ENCODE data around the gene PEA15. TPM values are rescaled to one million over a fixed set of nuclear protein-coding genes. Genes with fewer than 3 reads are reported as not detected.
A peak's percentile ranks its signal among the peaks of the same experiment; 100 is the strongest.

The PEA15 gene
- total and polyA plus RNA-seq, 9 of the 15 experiments (the other 6 are each of a cell fraction or from before 2014, with no cell fraction given): 8.2 to 175 (median 35.4) TPM

DNA sequence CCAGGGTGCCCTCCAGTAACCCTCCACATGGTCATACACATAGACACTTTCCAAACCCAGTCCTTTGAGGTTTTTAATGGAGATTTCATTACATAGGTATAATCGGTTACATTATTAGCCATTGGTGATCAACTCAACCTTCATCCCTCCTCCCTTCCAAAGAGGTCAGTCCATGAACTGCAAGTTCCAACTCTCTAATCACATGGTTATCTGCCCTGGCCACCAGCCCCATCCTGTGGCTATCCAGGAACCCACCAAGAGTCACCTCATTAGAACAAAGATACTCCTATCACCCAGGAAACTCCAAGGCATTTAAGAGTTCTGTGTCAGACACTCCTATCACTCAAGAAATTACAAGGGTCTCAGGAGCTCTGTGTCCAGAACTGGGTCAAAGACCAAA, 41.6 kb upstream of the PEA15 start:
- intact Hi-C loops (cut with micrococcal nuclease): loop anchor here (1.0 to 5.0 kb wide), 4 partner anchors 62 to 213 kb away; no protein-coding TSS in a partner anchor
- 33% methylated on average over 1 of the region's 1 CpG for WGBS (ENCODE audit: insufficient coverage, low coverage, missing lambda C conversion rate)
- ChIA-PET POLR2A (no interaction called here), CTCF (ENCODE audit: low intra/inter-chr PET ratio) (interaction anchor here (0.8 to 1.0 kb wide), 2 partner anchors 63 to 213 kb away, joined by 3 to 4 read pairs; no protein-coding TSS in a partner anchor)
- FAIRE-seq: peak; percentile 74
- no peak overlapping the region for H2AFZ ChIP-seq (ENCODE audit: low read depth, low read length)
- no TSS peak for BruUV-seq (replicated peaks)
- H3K4me1 ChIP-seq (replicated peaks in 1 of 2; ENCODE audit: control insufficient read depth in 2 of 2, insufficient read depth in 2 of 2, low read length in 2 of 2): peaks cover 0 to 9% of the 10 kb centered on the region in 2 experiments; a peak in 3 of 5 replicates
- no peaks in the 10 kb centered on the region for H3K36me3 ChIP-seq (ENCODE audit: control insufficient read depth, insufficient read depth, low read length)
- H3K9me3 ChIP-seq (replicated peaks; ENCODE audit: control insufficient read depth, insufficient read depth, low read depth, low read length): no peaks in the 10 kb centered on the region
- H3K4me2 ChIP-seq (ENCODE audit: insufficient read depth, low read length): no peak overlapping the region
- ATAC-seq: peak; percentile 85
- in situ Hi-C loops (cut with MboI): no loop called here
- H3K79me2 ChIP-seq (ENCODE audit: control insufficient read depth, insufficient read depth, low read length): no peaks in the 10 kb centered on the region
- DNase-seq (ENCODE audit: extremely low read depth in 1 of 4, low spot score in 3 of 4): peak in 1 of 4 experiments; percentile 37
- H3K4me3 ChIP-seq: no peak overlapping the region
- no peak overlapping the region for H3K9ac ChIP-seq (ENCODE audit: insufficient read depth in 1 of 2, low read depth in 2 of 2, low read length in 2 of 2)
- H3K27me3 ChIP-seq (ENCODE audit: control insufficient read depth in 2 of 2, insufficient read depth in 2 of 2, low read length in 2 of 2): peaks cover 15 to 45% of the 10 kb centered on the region in 2 experiments
- H3K9me1 ChIP-seq (ENCODE audit: control insufficient read depth, insufficient read depth, low read length): no peaks in the 10 kb centered on the region
- H4K20me1 ChIP-seq (replicated peaks; ENCODE audit: control insufficient read depth, insufficient read depth, low read length): no peaks in the 10 kb centered on the region
- H3K27ac ChIP-seq (ENCODE audit: extremely low read depth, low read depth, low read length): no peak overlapping the region
- TF ChIP-seq CBX1 (IDR thresholded peaks at IDR 0.05; ENCODE audit: low read depth): no peak
- no peak for TF ChIP-seq ZFP1 (CRISPR knock-in tag; IDR thresholded peaks at IDR 0.05)
- TF ChIP-seq KAT2B (IDR thresholded peaks at IDR 0.05; ENCODE audit: low read depth, low read length): no peak
- TF ChIP-seq, protein P1, sequence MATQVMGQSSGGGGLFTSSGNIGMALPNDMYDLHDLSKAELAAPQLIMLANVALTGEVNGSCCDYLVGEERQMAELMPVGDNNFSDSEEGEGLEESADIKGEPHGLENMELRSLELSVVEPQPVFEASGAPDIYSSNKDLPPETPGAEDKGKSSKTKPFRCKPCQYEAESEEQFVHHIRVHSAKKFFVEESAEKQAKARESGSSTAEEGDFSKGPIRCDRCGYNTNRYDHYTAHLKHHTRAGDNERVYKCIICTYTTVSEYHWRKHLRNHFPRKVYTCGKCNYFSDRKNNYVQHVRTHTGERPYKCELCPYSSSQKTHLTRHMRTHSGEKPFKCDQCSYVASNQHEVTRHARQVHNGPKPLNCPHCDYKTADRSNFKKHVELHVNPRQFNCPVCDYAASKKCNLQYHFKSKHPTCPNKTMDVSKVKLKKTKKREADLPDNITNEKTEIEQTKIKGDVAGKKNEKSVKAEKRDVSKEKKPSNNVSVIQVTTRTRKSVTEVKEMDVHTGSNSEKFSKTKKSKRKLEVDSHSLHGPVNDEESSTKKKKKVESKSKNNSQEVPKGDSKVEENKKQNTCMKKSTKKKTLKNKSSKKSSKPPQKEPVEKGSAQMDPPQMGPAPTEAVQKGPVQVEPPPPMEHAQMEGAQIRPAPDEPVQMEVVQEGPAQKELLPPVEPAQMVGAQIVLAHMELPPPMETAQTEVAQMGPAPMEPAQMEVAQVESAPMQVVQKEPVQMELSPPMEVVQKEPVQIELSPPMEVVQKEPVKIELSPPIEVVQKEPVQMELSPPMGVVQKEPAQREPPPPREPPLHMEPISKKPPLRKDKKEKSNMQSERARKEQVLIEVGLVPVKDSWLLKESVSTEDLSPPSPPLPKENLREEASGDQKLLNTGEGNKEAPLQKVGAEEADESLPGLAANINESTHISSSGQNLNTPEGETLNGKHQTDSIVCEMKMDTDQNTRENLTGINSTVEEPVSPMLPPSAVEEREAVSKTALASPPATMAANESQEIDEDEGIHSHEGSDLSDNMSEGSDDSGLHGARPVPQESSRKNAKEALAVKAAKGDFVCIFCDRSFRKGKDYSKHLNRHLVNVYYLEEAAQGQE (IDR thresholded peaks at IDR 0.05; ENCODE audit: borderline replicate concordance): peak; percentile 38; the same call in 1 of the 2 replicates
- TF ChIP-seq, protein P1 (CRISPR knock-in tag; IDR thresholded peaks at IDR 0.05; ENCODE audit: low read depth): no peak
- TF ChIP-seq TAF1 (IDR thresholded peaks at IDR 0.05; ENCODE audit: control insufficient read depth, extremely low read depth, insufficient read depth, low read length, severe bottlenecking): no peak
- no peak for TF ChIP-seq USF2 (CRISPR knock-in tag; IDR thresholded peaks at IDR 0.05)
- TF ChIP-seq CSDE1 (IDR thresholded peaks at IDR 0.05): no peak
- TF ChIP-seq MEIS2 (IDR thresholded peaks at IDR 0.05; ENCODE audit: partially characterized antibody): no peak
- peak; percentile 61 for TF ChIP-seq ZNF263 (CRISPR knock-in tag; IDR thresholded peaks at IDR 0.05; ENCODE audit: borderline replicate concordance)
- TF ChIP-seq, protein P2, sequence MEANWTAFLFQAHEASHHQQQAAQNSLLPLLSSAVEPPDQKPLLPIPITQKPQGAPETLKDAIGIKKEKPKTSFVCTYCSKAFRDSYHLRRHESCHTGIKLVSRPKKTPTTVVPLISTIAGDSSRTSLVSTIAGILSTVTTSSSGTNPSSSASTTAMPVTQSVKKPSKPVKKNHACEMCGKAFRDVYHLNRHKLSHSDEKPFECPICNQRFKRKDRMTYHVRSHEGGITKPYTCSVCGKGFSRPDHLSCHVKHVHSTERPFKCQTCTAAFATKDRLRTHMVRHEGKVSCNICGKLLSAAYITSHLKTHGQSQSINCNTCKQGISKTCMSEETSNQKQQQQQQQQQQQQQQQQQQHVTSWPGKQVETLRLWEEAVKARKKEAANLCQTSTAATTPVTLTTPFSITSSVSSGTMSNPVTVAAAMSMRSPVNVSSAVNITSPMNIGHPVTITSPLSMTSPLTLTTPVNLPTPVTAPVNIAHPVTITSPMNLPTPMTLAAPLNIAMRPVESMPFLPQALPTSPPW (CRISPR knock-in tag; IDR thresholded peaks at IDR 0.05): 0 out of 2 replicates have a peak, but pooled peaks have one; percentile 8
- TF ChIP-seq NCOR1 (IDR thresholded peaks at IDR 0.05): no peak
